ENCODE results near the gene SOX21. TPM values are rescaled to one million over a fixed set of nuclear protein-coding genes. Genes with fewer than 3 reads are reported as not detected.
A peak's percentile ranks its signal among the peaks of the same experiment; 100 is the strongest.

SOX21 gene
- total RNA-seq = not detected in 3 replicates
- long read RNA-seq = 0 reads

DNA sequence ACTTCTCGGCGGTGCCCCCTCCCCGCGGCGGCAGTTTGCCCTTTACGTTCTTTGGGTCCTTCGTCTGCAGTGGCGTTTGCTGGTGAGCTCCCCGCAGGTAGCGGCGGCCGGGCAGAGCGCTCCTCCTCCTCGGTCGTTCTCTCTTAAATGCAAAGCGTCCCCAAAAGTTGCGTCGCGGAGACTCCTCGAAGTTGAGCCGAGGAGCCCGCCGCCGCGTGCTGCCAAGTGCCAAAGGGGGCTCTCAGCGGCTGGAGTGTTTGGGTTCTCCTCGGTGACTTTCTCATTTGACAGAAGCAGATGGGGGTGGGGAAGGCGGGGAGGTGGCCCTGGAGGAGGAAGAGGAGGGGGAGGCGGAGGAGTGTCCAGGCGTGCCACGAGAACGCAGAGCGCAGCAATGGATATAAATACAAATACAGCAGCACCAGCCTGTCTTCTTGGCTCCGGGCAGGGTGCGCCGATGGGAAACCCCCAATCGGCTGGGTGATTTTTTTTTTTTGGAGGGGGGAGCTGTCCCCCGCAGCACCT, at the start of gene SOX21:
Gene SOX21, minus strand, starts transcription at position 259 of the 525 bp plus-strand sequence. CDS start 496 bp downstream, outside the sequence.
- Mint-ChIP-seq H3K27me3 (ENCODE audit: low read depth) (peaks cover 70% of the 10 kb centered on the region), H3K27ac (ENCODE audit: unreplicated experiment) (no peak within 1 kb of the TSS), H3K4me3 (ENCODE audit: unreplicated experiment) (peak within 1 kb of the TSS; percentile 65), H3K4me1 (ENCODE audit: low read depth) (peaks cover 15% of the 10 kb centered on the region), H3K9me3 (ENCODE audit: low read depth) (no peaks in the 10 kb centered on the region), H3K36me3 (ENCODE audit: low read depth) (peaks cover 3% of the 10 kb centered on the region)
- TF ChIP-seq, protein P1, sequence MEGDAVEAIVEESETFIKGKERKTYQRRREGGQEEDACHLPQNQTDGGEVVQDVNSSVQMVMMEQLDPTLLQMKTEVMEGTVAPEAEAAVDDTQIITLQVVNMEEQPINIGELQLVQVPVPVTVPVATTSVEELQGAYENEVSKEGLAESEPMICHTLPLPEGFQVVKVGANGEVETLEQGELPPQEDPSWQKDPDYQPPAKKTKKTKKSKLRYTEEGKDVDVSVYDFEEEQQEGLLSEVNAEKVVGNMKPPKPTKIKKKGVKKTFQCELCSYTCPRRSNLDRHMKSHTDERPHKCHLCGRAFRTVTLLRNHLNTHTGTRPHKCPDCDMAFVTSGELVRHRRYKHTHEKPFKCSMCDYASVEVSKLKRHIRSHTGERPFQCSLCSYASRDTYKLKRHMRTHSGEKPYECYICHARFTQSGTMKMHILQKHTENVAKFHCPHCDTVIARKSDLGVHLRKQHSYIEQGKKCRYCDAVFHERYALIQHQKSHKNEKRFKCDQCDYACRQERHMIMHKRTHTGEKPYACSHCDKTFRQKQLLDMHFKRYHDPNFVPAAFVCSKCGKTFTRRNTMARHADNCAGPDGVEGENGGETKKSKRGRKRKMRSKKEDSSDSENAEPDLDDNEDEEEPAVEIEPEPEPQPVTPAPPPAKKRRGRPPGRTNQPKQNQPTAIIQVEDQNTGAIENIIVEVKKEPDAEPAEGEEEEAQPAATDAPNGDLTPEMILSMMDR (IDR thresholded peaks at IDR 0.05) = no peak
- DNase-seq (ENCODE audit: low spot score) = no peak

DNA sequence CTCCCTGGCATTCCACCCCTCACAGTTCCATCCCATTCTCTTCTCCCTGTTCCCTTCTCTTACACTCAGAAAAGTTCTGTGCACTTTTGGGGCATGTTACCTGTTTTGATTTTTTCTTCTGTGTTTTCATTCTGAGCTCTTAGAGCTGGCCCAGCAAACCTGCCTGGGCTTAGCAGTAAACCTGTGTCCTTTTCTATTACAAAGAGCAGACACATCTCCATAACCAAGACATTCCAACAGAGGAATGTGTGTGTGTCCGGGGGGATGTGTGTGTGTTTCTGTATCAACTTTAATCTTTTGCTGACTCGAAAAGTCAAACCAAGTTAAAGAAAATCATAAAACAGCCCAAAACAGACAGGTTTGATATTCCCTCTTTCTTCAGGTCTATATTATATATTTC, 49.1 kb upstream of the SOX21 start:
- H3K27ac Mint-ChIP-seq (ENCODE audit: unreplicated experiment) = no peak overlapping the region
- peaks cover 3% of the 10 kb centered on the region for H3K9me3 Mint-ChIP-seq (ENCODE audit: low read depth)
- no peak overlapping the region for H3K4me3 Mint-ChIP-seq (ENCODE audit: unreplicated experiment)
- peaks cover 28% of the 10 kb centered on the region for H3K27me3 Mint-ChIP-seq (ENCODE audit: low read depth)
- no peak for DNase-seq (ENCODE audit: low spot score)
- TF ChIP-seq, protein P1 (IDR thresholded peaks at IDR 0.05) = no peak
- no peaks in the 10 kb centered on the region for H3K4me1 Mint-ChIP-seq (ENCODE audit: low read depth)
- H3K36me3 Mint-ChIP-seq (ENCODE audit: low read depth) = no peaks in the 10 kb centered on the region

DNA sequence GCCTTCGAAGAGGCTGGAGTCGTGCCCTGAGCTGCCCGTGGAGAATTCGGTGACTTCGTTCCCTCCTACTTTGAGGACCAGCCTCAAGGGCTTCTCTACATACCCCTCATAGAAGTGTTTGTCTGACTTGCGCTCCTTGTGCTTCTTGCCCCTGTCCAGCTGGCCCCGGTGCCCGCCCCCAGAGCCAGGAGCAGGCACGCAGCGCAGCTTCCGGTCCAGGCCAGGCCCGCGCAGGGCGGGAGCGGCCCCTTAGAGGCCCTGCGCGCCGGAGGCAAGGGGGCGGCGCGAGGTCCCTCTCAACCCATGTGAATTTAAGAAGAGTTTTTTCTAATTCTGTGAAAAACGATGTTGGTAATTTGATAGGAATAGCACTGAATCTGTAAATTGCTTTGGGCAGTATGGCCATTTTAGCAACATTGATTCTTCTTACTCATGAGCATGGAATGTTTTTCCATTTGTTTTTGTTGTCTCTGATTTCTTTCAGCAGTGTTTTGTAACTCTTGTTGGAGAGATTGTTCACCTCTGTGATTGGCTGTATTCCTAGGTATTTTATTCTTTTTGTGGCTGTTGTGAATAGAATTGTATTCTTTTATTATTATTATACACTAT, 46.9 kb upstream of the SOX21 start:
- Mint-ChIP-seq H3K27me3 (ENCODE audit: low read depth) (peaks cover 32% of the 10 kb centered on the region), H3K27ac (ENCODE audit: unreplicated experiment) (peak overlapping the region; percentile 37)

DNA sequence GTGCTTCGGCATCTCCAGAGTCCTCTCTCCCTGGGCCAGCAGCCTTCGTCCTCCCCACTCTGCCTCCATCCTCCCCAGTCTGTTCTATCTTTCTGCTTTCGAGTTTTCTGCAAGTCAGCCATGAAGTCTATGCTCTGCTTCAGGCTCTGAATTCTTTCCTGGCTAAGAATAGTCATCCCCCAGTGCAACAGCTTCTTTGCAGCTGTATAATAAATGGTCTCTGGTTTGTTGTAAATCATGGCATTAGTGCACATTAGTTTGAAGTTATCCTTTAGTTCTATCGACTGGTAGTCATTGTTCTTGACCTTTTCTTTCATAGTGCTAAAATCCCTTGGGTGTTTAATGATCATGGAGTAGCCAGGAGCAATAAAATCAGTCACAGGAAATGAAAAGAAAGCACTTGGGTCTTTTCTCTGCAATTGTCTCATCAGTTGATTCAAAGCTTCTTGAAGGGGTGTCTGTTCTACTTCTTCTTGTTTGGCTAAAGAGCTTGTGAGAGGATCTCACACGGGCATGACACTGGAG, 46.2 kb upstream of the SOX21 start:
- Mint-ChIP-seq H3K4me1 (ENCODE audit: low read depth) (no peaks in the 10 kb centered on the region), H3K4me3 (ENCODE audit: unreplicated experiment) (no peak overlapping the region), H3K27ac (ENCODE audit: unreplicated experiment) (no peak overlapping the region), H3K36me3 (ENCODE audit: low read depth) (no peaks in the 10 kb centered on the region), H3K9me3 (ENCODE audit: low read depth) (peaks cover 3% of the 10 kb centered on the region), H3K27me3 (ENCODE audit: low read depth) (peaks cover 32% of the 10 kb centered on the region)
- TF ChIP-seq, protein P1 (IDR thresholded peaks at IDR 0.05) = no peak
- no peak for DNase-seq (ENCODE audit: low spot score)

More for the DNA sequence above, 46.9 kb upstream of the SOX21 start:
- Mint-ChIP-seq H3K4me1 (ENCODE audit: low read depth) (no peaks in the 10 kb centered on the region), H3K4me3 (ENCODE audit: unreplicated experiment) (no peak overlapping the region), H3K9me3 (ENCODE audit: low read depth) (peaks cover 3% of the 10 kb centered on the region), H3K36me3 (ENCODE audit: low read depth) (no peaks in the 10 kb centered on the region)
- no peak for DNase-seq (ENCODE audit: low spot score)
- TF ChIP-seq, protein P1 (IDR thresholded peaks at IDR 0.05) = no peak

DNA sequence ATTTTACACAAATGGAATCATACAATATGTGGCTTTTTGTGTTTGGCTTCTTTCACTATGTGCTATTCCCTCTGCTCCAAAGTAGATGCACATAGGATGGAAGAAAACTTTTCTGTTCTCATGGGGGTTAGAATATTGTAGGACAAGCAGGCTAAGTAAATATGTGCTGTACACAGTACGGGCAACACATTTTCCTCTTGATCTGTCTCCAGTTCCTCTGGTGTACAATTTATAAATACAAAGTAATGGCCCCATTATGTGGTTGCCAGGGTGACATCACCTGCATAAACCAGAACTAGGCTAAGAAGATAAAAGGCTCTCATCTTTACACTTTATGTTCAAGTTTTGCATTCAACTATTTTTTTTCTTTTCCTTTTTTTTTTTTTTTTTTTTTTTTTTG, 41.0 kb upstream of the SOX21 start:
- H3K27me3 Mint-ChIP-seq (ENCODE audit: low read depth) = peaks cover 27% of the 10 kb centered on the region
- TF ChIP-seq, protein P1 (IDR thresholded peaks at IDR 0.05) = no peak
- DNase-seq (ENCODE audit: low spot score) = no peak
- H3K4me1 Mint-ChIP-seq (ENCODE audit: low read depth) = no peaks in the 10 kb centered on the region
- H3K4me3 Mint-ChIP-seq (ENCODE audit: unreplicated experiment) = no peak overlapping the region
- H3K27ac Mint-ChIP-seq (ENCODE audit: unreplicated experiment) = no peak overlapping the region
- no peaks in the 10 kb centered on the region for H3K36me3 Mint-ChIP-seq (ENCODE audit: low read depth)
- no peaks in the 10 kb centered on the region for H3K9me3 Mint-ChIP-seq (ENCODE audit: low read depth)

Data from chondrocyte (in vitro differentiated cells).